GM03348 (cell line): ENCODE results near the gene FBN2.

Experiments
- DNase-seq: peaks from one replicate; pipeline ENCODE4 v3.0.0; 2012; ENCODE audit warnings: low spot score

FBN2 gene

DNA sequence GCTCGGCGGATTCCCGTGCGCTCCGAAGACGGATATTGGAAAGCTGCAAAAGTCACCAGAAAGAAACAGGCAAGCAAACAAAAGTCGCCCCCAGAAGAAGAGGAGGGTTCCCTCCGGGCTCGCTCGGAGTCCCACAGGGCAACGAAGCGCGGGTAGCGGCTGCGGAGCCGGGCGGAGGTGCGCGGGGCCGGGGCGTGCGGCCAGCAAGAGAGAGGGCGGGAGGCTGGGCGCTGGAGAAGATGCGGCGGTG is at the start of gene FBN2:
TSS of gene FBN2 (minus strand) at position 246 of the 250 bp plus-strand sequence. CDS start 642 bp downstream, outside the sequence.
- no peak for DNase-seq

DNA sequence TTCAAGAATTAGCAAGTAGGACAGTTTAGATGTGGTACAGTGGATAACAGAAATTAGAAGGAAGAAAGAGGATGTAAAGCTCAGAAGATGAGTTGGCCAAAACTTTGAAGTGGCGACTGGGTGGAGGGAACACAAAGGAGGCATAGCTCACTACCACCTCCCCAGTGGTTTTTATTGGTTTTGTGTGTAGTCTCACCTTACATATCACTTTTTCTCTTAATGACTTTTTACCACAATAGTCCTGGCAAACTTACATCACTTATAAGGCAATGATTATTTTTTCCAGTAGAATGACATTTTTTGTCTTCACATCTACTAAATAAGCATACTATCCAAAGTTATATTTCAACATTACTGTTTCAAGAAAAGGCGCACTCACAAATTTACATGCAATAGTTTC is 49.2 kb upstream of the FBN2 start:
- DNase-seq, result no peak

DNA sequence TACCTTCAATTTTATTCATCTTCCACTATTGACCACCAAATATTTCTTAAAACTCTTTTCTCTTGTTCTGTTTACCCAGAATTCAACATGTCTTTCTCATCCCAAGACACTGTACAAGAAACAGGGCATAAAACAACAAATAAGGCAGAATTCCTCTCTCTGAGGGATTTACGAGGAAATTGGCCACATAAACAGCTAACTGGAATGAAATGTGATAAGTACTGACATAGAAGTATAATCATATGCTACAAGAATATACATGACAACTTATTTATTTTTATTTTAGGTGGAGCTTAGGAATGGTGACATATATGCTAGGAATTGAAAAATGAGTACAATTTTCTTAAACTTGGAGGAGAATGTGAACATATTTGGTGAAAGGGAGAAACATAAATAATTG is 48.8 kb upstream of the FBN2 start:
- no peak for DNase-seq

DNA sequence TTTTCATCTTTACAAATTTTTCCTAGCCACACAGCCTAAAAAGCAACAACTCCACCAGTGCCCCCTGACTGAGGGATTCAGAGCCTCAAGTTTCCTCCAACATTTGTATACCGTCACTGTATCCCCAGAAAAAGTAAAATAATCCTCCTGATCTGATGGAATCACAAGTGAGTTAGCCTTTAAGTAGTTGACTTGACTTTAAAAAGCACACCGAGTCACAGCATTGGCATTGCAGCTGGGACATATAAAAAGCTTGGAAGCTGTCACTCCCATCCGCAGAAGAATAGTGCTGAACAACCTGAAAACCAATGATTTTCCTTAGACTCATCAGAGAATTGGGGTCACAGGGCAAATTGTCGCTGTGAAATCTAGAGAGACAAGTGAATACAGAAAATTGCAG is 41.6 kb upstream of the FBN2 start:
- DNase-seq, result no peak

DNA sequence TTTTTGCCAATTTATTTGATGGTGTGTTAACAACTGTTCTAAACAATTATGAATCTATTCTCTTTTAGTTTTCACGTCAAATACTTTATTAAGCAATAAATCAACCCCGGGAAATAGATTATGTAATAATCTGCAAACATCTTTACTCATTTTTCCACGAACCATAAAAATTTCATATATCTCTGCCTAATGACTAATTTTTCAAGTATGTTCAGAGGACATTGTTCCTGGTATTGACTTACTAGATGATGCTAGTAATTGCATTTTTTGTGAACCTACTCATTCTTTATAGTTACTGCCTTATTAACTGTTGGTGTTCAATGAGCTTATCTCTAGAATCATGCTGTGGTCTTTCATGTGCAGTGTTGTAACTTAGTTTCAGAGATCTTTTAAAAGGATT is 41.0 kb upstream of the FBN2 start:
- DNase-seq, result peak; percentile 26

DNA sequence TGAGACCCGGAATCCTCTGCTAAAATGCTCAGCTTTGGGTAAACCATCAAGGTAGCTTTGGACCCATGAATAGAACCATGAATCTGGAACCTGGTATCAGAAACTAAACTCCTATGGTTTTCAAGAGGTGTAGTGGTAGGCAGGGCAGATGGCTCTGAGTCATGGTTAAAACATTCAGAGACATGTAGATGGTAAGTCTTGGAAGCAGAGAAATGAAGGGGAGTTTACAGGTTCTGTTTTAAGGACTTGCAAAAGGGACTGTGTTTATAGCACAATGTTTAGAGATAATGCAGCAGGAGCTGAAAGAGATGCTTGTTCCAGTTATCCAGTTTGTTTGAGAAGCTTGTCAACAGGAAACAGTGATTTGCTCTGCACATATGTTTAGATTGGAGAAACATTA is 36.0 kb upstream of the FBN2 start:
- DNase-seq, result no peak

DNA sequence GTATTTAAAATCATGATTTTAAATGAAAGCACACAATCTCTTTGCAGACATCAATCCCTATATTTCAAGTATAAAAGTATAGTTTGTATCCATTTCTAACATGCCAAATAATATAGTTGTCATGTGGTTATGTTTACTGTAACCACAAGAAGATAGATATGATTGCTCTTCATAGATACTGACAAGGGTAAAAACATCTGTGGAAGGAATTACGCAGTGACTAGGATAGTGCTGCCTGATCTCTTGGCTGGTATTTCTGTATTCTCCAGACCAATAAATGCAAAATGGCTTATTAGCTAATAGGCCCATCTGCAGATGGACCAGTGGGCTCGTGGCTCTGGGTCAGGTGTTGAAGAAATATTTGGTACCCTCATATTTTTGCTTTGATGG is 34.9 kb upstream of the FBN2 start:
- DNase-seq, result no peak

DNA sequence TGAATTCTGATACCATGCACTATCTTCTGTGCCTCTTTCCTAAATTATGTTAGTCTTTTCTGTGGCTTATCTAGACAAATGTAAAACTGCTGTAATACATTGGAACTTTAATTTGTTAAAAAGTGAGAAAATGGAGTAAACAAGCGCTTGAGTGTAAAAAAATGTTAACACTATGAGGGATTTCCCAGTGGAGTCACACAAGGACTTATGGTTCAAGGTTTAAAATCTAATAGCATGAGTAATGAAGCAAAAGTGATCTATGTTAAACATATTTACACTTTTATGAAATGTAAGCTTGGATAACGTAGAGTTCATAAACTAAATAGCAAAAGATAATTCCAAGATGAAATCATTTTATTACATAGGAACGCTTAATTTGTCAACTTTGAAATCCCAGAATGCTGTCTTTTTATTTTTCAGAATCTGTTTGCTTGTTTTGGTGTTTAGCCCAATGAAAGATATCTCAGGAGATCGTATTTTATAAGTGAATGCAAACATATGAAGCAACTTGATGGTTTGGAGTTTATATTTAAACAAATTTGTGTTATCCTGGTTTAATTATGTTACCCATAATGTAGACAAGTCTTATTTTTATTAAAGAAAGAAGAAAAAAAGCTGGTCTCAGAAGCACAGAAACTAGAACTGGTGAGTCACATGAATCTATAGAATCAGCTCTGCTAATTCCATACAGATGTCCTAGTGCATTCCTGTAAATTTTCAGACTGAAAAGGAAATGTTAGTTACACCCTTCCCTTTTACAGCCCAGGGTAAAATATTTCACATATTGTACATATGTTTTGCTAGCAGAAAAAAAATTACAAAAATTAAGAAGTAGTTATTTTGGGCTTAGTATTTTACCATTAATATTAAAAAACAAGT is 34.2 kb upstream of the FBN2 start:
- no peak for DNase-seq

DNA sequence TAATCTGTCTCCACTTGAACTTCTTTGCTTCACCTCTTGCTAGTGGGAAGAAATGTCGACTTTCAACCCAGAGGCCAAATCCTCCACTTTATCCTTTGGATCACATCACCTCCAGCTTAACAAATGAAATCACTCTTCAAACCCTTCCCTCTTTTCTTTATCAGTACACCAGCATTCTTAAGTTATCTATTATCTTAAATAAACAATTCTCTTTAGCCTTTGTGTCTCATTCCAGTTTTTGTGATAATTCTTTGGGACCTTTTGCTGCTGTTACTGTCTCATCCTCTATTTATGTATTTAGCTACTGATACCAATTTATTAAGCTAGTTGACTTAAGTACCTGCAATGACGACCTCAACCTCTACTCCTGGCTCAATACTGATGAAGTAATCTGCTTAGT is 28.1 kb upstream of the FBN2 start:
- no peak for DNase-seq

DNA sequence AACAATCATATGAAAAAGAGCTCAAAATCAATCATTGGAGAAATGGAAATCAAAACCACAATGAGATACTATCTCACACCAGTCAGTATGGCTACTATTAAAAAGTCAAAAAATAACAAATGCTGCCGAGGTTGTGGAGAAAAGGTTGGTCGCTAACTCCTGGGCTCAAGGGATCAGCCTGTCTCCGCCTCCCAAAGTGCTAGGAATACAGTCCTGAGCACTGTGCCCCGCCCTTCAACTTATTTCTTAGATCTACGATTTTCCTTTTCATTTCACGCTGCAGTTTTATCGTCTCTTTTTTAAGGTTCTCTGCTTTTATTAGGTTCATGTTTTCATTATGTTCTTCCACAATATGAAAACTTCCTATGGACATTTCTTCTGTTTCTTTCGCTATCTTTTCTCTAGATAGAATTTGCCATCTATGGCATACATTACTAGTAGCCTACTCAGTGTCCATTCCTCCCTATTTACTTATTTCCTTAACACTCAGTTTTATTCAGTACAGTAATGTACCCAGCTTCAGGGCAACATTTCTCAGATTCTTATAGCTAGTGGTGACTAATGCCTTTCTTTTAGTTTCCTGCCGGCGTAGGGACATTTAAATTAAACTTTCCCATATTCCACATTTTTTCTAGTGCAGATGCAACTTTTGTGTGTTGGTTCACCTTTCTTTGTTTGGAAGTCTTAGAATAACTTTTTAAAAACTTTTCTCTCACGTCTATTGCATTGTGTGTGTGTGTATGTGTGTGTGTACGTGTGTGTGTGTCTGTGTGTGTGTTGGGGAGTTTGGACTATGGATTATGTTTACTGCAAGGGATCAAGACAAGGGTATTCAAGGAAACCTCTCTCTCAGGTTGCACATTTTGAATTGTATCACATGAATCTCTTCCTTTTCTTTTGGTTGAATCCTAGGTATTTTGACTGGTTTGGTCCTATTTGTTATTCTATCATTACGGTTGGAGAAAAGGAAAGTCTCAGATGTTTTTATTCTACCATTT is 21.6 kb upstream of the FBN2 start:
- no peak for DNase-seq

DNA sequence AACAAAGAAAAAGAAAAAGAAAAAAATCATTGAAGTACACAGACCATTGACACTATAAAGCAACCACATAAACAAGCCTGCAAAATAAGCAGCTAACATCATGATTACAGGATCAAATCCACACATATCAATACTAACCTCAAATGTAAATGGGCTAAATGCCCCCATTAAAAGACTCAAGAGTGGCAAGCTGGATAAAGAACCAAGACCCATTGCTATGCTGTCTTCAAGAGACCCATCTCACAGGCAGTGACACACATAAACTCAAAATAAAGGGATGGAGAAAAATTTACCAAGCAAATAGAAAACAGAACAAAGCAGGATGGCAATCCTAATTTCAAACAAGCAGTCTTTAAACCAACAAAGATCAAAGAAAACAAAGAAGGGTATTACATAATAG is 15.7 kb upstream of the FBN2 start:
- no peak for DNase-seq

DNA sequence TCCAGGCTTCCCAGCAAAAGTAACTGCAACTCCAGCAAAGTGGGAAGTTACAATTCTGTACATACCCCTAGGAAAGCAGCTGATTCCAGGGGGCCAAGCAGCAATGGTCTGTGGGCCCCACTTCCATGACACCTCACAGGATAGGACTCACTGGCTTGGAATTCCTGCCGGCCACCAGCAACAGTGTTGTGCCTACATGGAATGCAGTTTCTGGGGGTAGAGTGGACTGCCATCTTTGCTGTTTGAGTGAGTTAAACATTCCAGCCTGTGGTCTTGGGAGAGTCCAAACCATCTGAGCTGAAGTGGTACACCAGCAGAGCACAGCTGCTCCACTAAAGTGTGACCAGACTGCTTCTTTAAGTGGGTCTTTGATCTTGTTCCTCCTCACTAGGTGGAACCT is 13.4 kb upstream of the FBN2 start:
- DNase-seq, result no peak

DNA sequence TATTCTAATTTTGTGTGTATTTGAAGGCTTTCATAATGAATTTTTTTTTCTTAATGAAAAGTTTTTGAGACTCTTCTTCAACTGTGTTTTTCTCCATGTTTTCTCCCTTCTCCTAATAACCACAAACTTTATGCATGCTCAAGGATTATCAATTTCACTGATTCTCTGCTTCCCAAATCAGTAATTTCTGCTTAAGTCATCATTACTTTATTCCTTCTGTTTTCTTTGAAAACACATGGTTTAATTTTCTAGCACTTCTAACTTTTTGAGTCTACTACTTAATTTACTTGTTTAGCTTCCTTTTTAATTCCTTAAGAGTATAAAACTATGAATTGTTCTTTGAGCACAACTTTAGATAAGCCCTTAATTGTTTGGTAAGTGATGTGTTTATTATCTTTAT is 11.5 kb upstream of the FBN2 start:
- no peak for DNase-seq

DNA sequence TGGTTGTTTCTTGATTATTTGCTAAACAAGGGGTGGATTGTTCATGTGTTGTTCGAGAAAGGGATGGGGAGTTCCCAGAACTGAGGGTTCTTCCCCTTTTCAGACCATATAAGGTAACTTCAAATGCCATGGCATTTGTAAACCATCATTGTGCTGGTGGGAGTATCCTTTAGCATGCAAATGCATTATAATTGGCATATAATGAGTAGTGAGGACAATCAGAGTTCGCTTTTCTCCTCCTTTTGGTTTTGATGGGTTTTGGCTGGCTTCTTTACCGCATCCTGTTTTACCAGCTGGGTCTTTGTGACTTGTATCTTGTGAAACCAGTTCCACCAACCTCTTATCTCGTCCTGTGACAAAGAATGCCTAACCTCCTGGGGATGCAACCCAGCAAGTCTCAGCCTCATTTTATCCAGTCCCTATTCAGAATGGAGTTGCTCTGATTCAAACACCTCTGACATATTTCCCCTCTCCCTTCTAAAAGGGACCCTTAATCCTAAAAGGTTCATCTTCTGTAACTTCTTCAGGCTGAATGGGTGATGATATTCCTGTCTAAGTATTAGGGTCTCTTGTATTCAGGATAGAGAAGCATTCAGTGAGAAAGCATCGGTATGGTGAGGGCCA is 8.7 kb upstream of the FBN2 start:
- no peak for DNase-seq

DNA sequence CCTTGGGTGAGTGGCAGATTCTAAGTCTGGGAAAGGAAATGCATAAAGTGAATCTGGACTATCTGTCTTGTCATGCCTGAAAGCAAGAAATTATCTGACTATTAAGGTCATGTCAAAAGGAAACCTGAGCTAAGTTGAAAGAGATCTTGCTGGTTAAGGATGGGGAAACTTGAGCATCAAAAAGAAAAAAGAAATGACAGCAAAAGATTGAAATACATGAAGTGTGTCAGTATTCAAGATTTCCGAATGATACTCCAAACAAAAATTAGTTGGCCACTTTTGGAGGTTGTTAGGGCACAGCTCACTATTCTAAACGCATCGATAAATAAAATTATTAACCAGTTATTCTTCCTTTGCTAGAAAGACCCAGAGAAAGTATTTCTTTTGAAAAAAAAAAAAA is 3.3 kb upstream of the FBN2 start:
- DNase-seq, result no peak

DNA sequence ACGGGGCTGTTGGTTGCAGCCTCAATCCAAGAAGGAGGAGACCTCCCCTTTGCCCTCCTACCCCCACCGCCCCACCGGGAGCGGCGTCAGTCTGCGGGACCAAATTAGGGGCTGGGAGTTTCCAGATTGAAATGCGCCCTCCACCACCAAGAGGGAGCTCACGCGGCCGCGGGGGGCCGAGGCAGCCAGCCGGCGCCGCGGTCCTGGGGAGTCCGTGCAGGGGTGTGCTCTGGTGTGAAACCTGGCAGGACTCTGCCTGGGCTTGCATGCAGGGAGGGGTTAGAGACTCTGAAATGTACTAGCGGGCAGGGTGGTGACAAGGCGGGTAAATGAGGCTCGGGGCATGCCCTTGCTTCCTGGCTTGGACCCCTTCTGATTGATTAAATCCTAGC is 989 bp upstream of the FBN2 start:
- DNase-seq, result peak; percentile 7

DNA sequence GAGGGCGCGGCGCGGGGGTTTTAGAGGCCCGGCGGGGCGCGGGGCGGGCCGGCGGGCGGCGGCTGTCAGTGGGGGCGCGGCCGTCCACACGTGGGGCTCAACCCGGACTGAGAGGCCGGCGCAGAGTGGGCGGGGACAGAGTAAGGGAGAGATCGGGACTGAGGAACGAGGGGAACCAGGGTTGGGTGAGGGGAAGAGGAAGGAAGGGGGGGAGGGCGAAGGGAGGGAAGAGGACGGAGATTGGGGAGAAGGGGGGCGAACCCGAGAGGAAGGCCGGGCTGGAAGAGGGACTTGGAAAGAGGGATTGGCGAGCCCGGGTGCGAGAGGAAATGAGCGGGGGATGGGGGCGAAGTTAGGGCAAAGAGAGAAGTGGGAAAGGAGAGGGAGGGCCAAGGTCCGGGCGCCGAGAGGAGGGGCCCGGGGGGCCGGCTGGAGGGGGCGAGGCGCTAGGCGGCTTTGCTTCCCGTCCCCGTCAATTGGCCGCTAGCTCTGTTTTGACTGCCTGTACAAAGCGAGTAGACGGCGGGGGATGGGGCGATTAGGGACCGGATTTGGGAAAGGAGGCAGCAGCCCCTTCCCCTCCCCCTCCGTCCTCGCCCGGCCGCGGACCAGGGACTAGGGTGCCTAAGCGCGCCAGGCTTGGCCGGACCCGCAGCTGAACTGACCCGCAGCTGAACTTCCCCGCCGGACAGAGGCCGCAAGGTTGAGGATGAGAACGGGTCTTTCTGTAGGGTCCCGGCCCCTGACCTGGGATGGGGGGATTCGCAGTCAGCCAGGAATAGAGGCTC is 399 bp upstream of the FBN2 start:
- peak; percentile 62 for DNase-seq

DNA sequence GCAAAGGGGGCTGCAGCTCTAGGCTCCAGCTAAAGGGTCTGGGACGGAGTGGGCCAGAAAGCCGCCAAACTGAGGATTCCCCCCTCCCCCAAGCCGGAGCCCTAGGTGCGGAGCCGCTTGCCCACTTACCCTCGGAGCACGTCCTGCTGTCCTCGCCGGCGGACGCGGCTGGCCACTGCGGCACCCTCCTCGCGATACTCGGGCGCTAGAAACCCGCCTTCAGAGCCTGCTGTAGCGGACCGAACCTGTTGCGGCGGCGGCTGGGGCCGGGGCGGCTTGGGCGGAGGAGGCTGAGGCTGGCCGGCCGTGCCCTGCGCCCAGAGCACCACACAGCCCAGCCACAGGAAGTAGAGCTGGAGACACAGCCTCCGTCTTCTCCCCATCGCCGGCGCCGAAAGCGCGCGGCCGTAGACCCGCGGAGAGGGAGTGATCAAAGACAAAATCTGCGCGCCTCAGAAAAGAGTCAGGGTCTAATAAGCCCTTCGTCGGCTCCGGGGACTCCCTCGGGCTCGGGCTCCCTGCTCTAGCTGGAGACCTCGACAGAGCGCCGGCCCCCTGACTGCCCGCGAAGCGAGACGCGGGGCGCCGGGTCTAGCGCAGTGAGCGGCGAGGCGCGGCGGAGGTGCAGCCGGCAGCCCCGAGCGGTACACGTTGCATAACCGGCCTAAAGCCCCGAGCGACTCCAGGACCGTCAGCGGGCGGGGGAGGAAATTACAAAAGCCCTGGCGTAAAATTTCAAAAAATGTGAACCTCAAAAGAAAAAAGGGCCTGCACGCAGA is 635 bp downstream of the FBN2 start:
- DNase-seq, result peak; percentile 62

DNA sequence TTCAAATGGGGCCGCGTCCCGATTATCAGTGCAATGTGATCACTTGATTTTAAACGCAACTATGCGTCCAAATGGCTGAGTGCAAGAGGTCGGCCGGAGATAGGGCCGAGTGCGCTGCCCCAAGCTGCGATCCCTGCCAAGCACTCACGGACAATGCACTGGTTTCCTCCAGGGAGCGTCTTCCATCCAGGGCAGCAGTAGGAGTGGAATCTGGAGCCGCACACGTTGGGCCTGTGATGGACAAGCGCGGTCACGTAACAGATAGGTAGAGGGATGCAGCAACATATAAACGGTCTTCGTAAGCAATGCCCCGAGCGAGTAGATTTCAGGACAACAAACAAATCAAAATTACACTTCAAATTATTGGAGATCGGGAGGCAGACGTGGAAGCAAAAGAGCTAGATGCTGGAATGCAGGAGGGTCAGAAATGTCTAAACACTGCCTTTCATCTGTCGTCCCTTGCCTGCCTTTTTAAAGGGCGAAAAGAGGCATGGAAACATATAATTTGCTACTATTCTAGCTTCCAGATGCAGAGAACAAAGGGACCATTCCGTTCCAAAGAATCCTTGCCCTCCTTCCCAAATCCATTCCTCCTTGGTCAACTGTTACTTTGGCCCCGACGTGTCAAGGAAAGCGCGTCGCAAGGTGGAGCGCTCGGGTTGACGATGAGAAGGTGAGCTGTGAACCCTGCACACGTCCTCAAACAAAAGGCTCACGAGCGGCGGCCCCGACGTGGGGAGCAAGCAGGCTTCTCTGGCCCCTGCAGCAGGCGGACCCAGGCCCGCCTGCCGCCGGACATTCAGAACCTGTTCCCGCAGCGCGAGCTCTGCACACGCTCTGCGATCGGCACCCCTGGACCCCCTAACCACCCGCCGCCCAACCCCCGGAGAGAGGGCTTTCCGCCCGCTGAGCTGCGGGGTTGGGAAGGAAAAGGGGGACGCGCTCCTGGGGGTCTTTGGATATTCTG is 1.5 kb downstream of the FBN2 start:
- DNase-seq, result no peak

DNA sequence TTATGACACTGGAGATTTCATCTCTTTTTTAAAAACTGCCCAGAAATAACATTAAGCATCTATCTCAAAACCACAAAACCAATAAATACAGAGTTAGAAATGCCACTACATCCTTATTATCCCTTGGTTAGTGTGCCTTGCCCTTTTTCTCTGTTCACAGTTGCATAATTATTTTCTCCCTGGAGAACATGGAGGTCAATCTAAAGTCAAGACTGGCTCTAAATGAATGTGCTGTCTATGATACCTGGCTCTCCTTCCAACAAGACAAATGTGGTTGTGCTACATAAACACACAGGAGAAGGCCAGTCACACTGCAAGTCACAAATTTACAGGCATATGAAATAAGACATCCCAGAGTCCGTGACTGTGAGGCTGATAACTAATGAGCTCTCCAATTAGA is 2.8 kb downstream of the FBN2 start:
- DNase-seq, result no peak
